NT2/D1 (cell line): Measurements from ENCODE around the gene TFPI.
A peak's percentile ranks its signal among the peaks of the same experiment; 100 is the strongest.

ENCODE experiments used
- DNase-seq: peaks from one replicate; pipeline ENCODE4 v3.0.0-alpha.2; 2011; ENCODE audit warnings: low read depth, low spot score
- H3K27me3 ChIP-seq: 2 replicates; pipeline ENCODE4 v1.6.0; 2011; ENCODE audit warnings: mild to moderate bottlenecking; ENCODE audit not compliant: insufficient read length, insufficient read depth
- H3K36me3 ChIP-seq: 2 replicates; pipeline ENCODE4 v1.6.1; 2011; ENCODE audit warnings: mild to moderate bottlenecking, low read length, mixed read lengths; ENCODE audit not compliant: insufficient read depth, insufficient read length
- H3K4me1 ChIP-seq: 2 replicates; pipeline ENCODE4 v1.5.1; 2011; ENCODE audit not compliant: insufficient read depth, insufficient read length
- H3K4me3 ChIP-seq: 2 replicates; pipeline ENCODE4 v1.5.1; 2011; ENCODE audit warnings: low read depth; ENCODE audit not compliant: insufficient read length
- H3K9ac ChIP-seq: 2 replicates; pipeline ENCODE4 v1.6.0; 2011; ENCODE audit warnings: low read depth; ENCODE audit not compliant: insufficient read length
- H3K9me3 ChIP-seq: 2 replicates; pipeline ENCODE4 v1.5.1; 2011; ENCODE audit warnings: mild to moderate bottlenecking, low read length; ENCODE audit not compliant: insufficient read depth
- SUZ12 ChIP-seq: IDR thresholded peaks from 2 replicates; pipeline ENCODE4 v1.6.1; 2011; ENCODE audit not compliant: insufficient read length, insufficient read depth; ENCODE audit errors: extremely low read depth
- YY1 ChIP-seq: IDR thresholded peaks from 2 replicates; pipeline ENCODE4 v1.6.1; 2011; ENCODE audit not compliant: insufficient read length, insufficient read depth
- ZNF274 ChIP-seq: IDR thresholded peaks from 2 replicates; pipeline ENCODE4 v1.6.1; 2011; ENCODE audit warnings: mild to moderate bottlenecking, low read depth, low read length

The TFPI gene

DNA sequence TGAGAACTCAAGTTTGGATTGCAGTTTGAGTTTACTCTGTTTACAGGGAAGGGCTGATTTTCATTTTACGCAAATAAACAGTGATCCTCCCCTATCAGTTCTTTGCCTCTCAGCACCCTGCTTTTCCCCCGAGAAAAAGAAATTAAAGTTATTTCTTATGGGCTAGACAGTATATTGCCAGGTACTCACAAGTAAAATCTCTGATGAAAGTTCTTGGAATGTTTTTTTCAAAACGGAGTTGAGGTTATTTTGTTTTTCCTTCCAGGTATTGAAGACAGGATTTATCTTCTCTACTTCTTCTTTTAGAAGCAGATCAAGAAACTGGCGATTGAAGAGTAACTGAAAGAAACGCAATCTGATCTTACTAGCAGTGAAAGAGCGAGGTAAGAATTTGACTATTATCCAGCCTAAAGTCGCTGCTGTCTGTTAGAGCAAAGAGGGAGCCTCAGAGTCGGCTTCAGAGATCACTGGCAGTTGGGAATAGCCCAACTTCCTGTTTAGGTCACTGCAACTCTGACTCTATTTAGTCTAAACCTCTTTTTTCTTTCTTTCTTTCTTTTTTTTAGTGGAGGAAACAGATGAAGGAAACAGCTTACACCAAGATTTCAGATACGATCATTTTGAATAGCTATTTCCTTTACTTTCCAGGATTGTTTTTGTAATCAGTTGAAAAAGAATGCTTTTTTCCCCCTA, at the start of gene TFPI:
TSS of gene TFPI (minus strand) at position 425 of the 693 bp plus-strand sequence. CDS start 50,667 bp downstream, outside the sequence.
- DNase-seq, result no peak
- H3K4me3 ChIP-seq, result no peak within 1 kb of the TSS

GRCh38 chr2:187594801-187595200, 40.6 kb upstream of the TFPI start:
- peaks cover 16% of the 10 kb centered on the region for H3K9me3 ChIP-seq
- TF ChIP-seq YY1, result no peak
- no peak for TF ChIP-seq SUZ12
- no peak for TF ChIP-seq ZNF274
- no peaks in the 10 kb centered on the region for H3K4me1 ChIP-seq
- DNase-seq, result no peak
- no peaks in the 10 kb centered on the region for H3K27me3 ChIP-seq
- no peak overlapping the region for H3K4me3 ChIP-seq
- H3K36me3 ChIP-seq, result no peaks in the 10 kb centered on the region
- H3K9ac ChIP-seq, result no peak overlapping the region

More for the DNA sequence above, at the start of gene TFPI:
- Histone ChIP-seq H3K36me3 (no peaks in the 10 kb centered on the region), H3K27me3 (no peaks in the 10 kb centered on the region), H3K9ac (no peak within 1 kb of the TSS), H3K4me1 (no peaks in the 10 kb centered on the region), H3K9me3 (peaks cover 12% of the 10 kb centered on the region)
- no peak for TF ChIP-seq SUZ12
- TF ChIP-seq YY1, result no peak
- no peak for TF ChIP-seq ZNF274

GRCh38 chr2:187593697-187594096, 39.5 kb upstream of the TFPI start:
- no peaks in the 10 kb centered on the region for H3K4me1 ChIP-seq
- peaks cover 16% of the 10 kb centered on the region for H3K9me3 ChIP-seq
- no peaks in the 10 kb centered on the region for H3K36me3 ChIP-seq
- no peak overlapping the region for H3K4me3 ChIP-seq
- no peak for DNase-seq
- no peak overlapping the region for H3K9ac ChIP-seq
- TF ChIP-seq SUZ12, result no peak
- no peak for TF ChIP-seq YY1
- TF ChIP-seq ZNF274, result no peak
- H3K27me3 ChIP-seq, result no peaks in the 10 kb centered on the region

DNA sequence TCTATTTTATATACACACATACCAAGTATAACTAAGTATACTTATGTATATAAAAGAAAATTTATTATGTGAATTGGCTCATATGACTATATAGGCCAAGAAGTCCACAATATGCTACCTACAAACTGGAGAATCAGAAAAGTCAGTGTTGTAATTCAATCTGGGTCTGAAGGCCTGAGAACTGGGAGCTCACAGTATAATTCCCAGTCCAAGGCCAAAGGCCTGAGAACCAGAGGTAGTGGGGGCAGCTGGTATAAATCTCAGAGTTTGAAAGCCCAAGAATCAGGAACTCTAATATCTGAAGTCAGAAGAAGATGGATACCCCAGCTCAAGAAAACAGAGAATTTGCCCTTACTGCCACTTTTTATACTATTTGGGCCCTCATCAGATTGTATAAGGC, 38.9 kb upstream of the TFPI start:
- no peak for TF ChIP-seq ZNF274
- no peak for TF ChIP-seq SUZ12
- TF ChIP-seq YY1, result no peak
- no peak for DNase-seq
- Histone ChIP-seq H3K9ac (no peak overlapping the region), H3K4me3 (no peak overlapping the region), H3K9me3 (peaks cover 16% of the 10 kb centered on the region), H3K27me3 (no peaks in the 10 kb centered on the region), H3K4me1 (no peaks in the 10 kb centered on the region), H3K36me3 (no peaks in the 10 kb centered on the region)

- Histone ChIP-seq H3K4me1 (no peaks in the 10 kb centered on the region), H3K27me3 (no peaks in the 10 kb centered on the region), H3K4me3 (no peak overlapping the region), H3K36me3 (no peaks in the 10 kb centered on the region), H3K9ac (no peak overlapping the region), H3K9me3 (peaks cover 16% of the 10 kb centered on the region)
- DNase-seq, result no peak
- TF ChIP-seq ZNF274 (no peak), SUZ12 (no peak), YY1 (no peak)
Observed at GRCh38 chr2:187590175-187590574, 35.9 kb upstream of the TFPI start.

- TF ChIP-seq SUZ12 (no peak), YY1 (no peak)
- no peaks in the 10 kb centered on the region for H3K27me3 ChIP-seq
- H3K9me3 ChIP-seq, result peaks cover 11% of the 10 kb centered on the region
- no peak for DNase-seq
- H3K4me1 ChIP-seq, result no peaks in the 10 kb centered on the region
- no peaks in the 10 kb centered on the region for H3K36me3 ChIP-seq
- H3K4me3 ChIP-seq, result no peak overlapping the region
- H3K9ac ChIP-seq, result no peak overlapping the region
Observed at GRCh38 chr2:187586011-187586641, 31.9 kb upstream of the TFPI start.

DNA sequence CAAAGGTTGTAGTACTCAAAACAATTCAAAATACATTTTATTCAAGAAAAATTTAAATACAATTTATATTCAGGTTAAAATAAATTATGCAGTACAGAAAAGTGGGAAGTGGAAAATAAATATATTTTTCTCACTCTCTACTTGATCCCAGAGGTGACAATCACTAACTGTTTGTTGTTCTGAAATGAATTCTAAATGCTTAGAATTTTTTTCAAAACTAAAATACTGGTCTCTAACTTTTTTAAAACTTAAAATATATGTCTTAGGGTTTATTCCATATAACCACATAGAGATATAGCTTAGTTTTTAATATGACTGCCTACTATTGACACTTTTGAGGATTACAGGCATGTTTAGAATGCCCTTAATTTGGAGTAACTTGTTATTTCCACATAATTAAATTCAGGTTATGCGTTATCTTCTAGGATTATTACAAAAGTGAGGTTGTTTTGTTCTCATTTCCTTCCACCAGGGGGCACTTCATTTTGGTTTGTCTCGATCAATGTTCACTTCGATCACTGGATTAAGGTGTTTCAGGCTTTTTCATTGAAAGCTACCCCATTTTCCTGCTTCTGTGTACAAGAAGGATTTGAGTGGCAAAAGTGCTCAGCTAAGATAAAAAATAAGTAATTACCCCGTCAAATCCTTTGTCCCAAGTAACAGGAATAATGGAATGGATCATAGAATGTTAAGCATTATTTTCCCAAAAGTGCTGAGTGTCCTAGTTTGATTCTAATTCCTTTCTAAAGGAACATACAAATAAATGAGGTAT, 27.1 kb upstream of the TFPI start:
- Histone ChIP-seq H3K4me1 (no peaks in the 10 kb centered on the region), H3K9me3 (no peaks in the 10 kb centered on the region), H3K4me3 (no peak overlapping the region), H3K36me3 (no peaks in the 10 kb centered on the region), H3K9ac (no peak overlapping the region), H3K27me3 (no peaks in the 10 kb centered on the region)
- TF ChIP-seq SUZ12 (no peak), YY1 (no peak), ZNF274 (no peak)
- peak; percentile 33 for DNase-seq
